Measurements from ENCODE around the gene PEG3.

Gene PEG3

DNA sequence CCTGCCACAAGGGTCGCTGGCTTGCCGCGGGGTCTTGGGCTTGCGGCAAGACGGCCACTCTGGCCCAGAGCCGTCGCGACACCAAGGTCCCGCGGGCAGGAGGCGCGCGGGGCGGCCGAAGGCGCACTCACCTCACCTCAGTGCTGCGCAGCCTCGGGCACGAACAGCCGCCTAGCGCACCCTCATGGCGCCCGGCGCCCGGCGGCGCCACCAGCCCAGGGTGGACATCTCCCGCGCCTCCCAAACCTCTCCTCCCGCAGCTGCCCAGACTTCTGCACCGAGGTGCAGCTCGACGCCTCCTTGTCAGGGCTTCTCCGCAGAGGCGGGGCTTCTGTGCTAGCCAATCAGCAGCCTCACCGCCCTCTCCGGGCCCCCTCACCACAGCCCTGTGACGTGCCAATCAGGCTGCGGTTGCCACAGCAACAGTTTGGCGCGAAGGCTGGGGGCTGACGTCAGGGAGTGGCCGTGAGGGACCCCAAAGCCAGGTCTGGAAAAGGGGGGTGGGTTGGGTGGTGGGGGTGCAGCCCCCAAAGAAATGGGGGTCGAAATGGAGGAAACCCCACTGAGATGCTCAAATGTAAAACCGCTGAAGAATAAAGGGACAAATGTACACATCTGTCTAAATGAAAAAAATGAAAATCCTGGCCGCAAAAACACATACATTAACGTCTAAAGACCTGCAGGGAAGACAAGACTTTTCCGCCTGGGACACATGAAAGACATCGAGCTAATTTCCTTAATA is at the start of gene PEG3, which contains the start of gene ZIM2:
Gene PEG3 (minus strand): TSS at position 276 of the 742 bp plus-strand sequence. CDS start 16,071 bp downstream, outside the sequence.
Gene ZIM2 (minus strand): TSS at position 276 of the 742 bp plus-strand sequence. CDS start 16,449 bp downstream, outside the sequence.
- no peak within 1 kb of the TSS for H3K27ac ChIP-seq
- no peaks in the 10 kb centered on the region for H3K27me3 ChIP-seq (replicated peaks)
- H3K4me3 ChIP-seq (ENCODE audit: low read depth, low read length) = no peak within 1 kb of the TSS
- H3K36me3 ChIP-seq (replicated peaks) = no peaks in the 10 kb centered on the region
- no peak for DNase-seq
- TF ChIP-seq, protein P1, sequence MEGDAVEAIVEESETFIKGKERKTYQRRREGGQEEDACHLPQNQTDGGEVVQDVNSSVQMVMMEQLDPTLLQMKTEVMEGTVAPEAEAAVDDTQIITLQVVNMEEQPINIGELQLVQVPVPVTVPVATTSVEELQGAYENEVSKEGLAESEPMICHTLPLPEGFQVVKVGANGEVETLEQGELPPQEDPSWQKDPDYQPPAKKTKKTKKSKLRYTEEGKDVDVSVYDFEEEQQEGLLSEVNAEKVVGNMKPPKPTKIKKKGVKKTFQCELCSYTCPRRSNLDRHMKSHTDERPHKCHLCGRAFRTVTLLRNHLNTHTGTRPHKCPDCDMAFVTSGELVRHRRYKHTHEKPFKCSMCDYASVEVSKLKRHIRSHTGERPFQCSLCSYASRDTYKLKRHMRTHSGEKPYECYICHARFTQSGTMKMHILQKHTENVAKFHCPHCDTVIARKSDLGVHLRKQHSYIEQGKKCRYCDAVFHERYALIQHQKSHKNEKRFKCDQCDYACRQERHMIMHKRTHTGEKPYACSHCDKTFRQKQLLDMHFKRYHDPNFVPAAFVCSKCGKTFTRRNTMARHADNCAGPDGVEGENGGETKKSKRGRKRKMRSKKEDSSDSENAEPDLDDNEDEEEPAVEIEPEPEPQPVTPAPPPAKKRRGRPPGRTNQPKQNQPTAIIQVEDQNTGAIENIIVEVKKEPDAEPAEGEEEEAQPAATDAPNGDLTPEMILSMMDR (IDR thresholded peaks at IDR 0.05; ENCODE audit: low read depth, low read length, missing control alignments) = no peak
- in situ Hi-C loops (cut with HindIII; ENCODE audit: low pct_ligation_motif_present, low sequenced_read_pairs) = no loop called here

DNA sequence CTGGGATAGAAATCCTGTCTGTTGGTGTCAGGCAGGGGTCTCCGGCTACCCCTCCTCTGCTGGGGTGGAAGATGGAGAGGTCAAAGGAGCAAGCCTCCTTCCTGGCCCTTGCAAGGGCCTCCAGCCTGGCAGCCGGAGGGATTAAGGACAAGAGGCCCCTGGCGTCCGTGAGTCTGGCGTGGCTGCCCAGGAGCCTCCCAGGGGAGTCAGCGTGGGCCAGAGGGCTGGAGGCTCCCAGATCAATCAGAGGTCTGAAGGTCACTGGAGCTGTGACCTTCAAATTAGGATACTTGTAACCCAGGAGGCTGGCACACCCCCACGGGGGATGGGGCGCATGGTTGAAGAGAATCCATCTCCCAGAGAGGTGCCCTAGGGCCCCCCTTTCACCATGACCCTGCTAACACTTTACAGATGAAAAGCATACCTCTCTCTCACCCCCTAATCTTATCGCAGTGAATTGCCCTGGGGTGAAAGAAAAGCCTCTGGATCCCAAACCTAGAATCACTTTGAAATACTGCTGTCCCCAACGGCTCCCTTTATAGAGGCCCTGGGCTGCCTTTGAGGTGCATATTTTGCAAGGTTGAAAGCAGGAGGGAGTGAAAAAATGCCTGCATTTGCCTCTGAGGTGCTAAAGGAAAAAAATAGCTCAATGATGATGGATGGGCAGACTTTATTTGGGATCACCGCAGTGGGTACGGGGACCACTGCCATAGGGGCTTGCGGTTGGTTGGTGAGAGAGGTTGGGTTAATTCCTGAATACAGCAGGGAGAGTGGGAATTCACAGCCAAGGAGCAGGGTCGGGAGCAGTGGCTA is 44.9 kb upstream of the PEG3 start:
- DNase-seq = no peak
- no peaks in the 10 kb centered on the region for H3K27me3 ChIP-seq (replicated peaks)
- TF ChIP-seq, protein P1 (IDR thresholded peaks at IDR 0.05; ENCODE audit: low read depth, low read length, missing control alignments) = no peak
- H3K36me3 ChIP-seq (replicated peaks) = no peaks in the 10 kb centered on the region
- in situ Hi-C loops (cut with HindIII; ENCODE audit: low pct_ligation_motif_present, low sequenced_read_pairs) = no loop called here
- no peak overlapping the region for H3K27ac ChIP-seq
- H3K4me3 ChIP-seq (ENCODE audit: low read depth, low read length) = no peak overlapping the region

DNA sequence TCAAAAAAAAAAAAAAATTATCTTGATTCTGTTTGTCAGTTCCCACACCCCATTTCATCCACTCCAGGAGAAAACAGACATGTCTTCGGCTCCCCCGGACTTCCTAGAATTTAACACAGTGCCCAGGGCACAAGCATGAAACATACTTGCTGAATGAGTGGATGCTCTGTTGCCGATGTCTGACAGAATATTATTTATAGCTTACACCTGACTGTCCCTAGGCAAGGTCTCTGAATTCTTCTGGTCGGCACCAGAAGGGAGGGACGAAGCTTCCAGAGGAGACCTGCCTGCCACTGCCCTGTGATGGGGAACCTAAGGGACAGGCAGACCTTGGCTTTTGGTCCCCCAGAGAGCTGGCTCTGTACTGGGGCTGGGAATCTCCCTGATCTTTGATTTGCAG is 43.9 kb upstream of the PEG3 start:
- TF ChIP-seq, protein P1 (IDR thresholded peaks at IDR 0.05; ENCODE audit: low read depth, low read length, missing control alignments) = no peak
- no peak overlapping the region for H3K27ac ChIP-seq
- DNase-seq = no peak
- no peak overlapping the region for H3K4me3 ChIP-seq (ENCODE audit: low read depth, low read length)
- in situ Hi-C loops (cut with HindIII; ENCODE audit: low pct_ligation_motif_present, low sequenced_read_pairs) = no loop called here
- H3K36me3 ChIP-seq (replicated peaks) = no peaks in the 10 kb centered on the region
- no peaks in the 10 kb centered on the region for H3K27me3 ChIP-seq (replicated peaks)

DNA sequence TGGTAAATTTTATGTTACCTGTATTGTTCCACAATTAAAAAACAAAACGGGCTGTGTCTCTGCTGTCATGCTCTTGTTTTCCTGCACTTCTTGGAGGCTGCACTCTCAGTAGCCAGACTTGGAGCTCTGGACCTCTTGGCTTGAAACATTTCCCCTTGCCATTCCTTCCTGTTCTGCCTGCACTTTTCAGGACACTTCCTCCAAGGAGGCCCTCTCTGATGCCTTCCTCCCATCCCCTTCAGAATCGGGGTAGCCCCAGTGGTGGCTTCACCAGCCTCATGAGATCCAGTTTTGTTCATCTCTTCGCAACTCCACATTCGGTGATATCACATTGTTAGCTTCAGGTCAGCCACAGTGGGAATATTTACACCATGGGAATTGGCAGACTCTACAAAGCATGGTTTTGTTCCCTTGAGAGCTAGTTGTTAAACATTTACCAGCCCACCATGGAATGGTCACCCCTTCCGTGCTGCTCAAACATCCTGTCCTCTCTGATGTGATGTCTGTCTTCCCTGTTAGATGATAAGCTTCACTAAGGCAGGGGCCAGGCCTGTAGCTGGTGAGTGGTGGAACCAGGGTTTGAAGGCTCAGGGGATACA is 40.2 kb upstream of the PEG3 start:
- DNase-seq = no peak
- H3K27ac ChIP-seq = no peak overlapping the region
- in situ Hi-C loops (cut with HindIII; ENCODE audit: low pct_ligation_motif_present, low sequenced_read_pairs) = no loop called here
- TF ChIP-seq, protein P1 (IDR thresholded peaks at IDR 0.05; ENCODE audit: low read depth, low read length, missing control alignments) = no peak
- no peak overlapping the region for H3K4me3 ChIP-seq (ENCODE audit: low read depth, low read length)
- H3K36me3 ChIP-seq (replicated peaks) = no peaks in the 10 kb centered on the region
- no peaks in the 10 kb centered on the region for H3K27me3 ChIP-seq (replicated peaks)

DNA sequence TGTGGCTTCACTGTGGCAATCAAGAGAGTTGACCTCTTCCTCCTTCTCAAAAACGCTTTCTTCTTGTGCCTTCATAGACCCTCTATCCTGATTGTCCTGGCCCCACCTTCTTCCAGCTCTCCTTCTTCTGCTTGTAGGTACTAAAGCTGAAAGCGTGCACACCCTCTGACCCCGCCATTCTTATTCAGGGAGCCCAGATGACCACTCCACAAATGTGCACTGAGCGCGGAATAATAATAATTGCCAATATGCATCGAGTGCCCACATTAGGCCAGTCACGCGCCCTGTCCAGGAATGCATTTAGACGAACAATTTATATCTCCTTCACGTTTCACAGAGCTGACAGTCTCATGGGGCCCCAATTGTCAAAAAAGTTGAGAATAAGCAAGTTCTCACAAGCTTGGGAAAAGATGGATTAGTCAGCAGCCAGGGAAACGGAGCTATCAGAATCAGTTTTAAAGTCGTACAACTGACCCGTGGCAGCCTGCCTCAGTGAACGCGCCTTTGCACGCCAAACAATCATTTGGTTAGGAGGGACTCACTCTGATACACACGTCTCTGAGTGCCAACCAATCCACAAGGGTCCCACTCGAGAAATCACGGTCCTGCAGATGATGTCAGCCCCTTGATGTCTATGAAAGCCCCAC is 36.7 kb upstream of the PEG3 start:
- Histone ChIP-seq H3K27me3 (replicated peaks) (no peaks in the 10 kb centered on the region), H3K27ac (no peak overlapping the region), H3K4me3 (ENCODE audit: low read depth, low read length) (no peak overlapping the region), H3K36me3 (replicated peaks) (no peaks in the 10 kb centered on the region)
- in situ Hi-C loops (cut with HindIII; ENCODE audit: low pct_ligation_motif_present, low sequenced_read_pairs) = no loop called here
- TF ChIP-seq, protein P1 (IDR thresholded peaks at IDR 0.05; ENCODE audit: low read depth, low read length, missing control alignments) = no peak
- DNase-seq = no peak
